Rectal smooth muscle tissue (tissue), 1 donor: Measurements from ENCODE around the gene CRLF3.
"Not testable (repeated sequence)": the region's sequence is repeated elsewhere in the genome, so short reads cannot be mapped to it uniquely, and the experiment has no call there.

Source experiments
- H3K27ac ChIP-seq: one replicate; pipeline ENCODE4 v1.7.0; 2013; ENCODE audit warnings: low read depth, low read length, inconsistent platforms
- H3K27me3 ChIP-seq: one replicate; pipeline ENCODE4 v1.7.0; 2013; ENCODE audit warnings: low read length; ENCODE audit not compliant: control insufficient read depth, insufficient read depth
- H3K36me3 ChIP-seq: one replicate; pipeline ENCODE4 v1.7.0; 2013; ENCODE audit warnings: low read length; ENCODE audit not compliant: control insufficient read depth, insufficient read depth
- H3K4me1 ChIP-seq: one replicate; pipeline ENCODE4 v1.7.0; 2013; ENCODE audit warnings: low read length; ENCODE audit not compliant: control insufficient read depth, insufficient read depth
- H3K4me3 ChIP-seq: one replicate; pipeline ENCODE4 v1.7.0; 2013; ENCODE audit warnings: low read length
- H3K9ac ChIP-seq: one replicate; pipeline ENCODE4 v1.7.0; 2013; ENCODE audit warnings: low read length

The CRLF3 gene

DNA sequence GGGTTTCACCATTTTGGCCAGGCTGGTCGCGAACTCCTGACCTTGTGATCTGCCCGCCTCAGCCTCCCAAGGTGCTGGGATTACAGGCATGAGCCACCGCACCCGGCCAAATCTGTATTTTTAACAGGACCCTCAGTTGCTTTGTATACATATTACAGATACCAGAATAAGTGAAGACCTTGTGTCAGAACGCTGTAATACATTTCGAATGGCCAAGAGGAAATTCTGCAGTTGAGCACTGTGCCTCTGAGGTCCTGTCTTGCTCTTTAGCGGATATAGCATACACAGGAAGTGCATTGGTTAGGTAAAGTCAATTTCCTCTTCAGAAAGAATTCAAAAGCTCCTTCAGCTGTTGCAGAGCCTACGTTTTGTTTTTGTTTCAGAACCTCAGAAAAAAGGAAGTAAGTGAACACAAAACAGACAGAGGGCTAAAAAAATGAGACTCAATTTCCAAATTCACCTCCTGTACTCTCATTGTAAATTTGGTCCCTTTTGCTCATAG lies 15.7 kb downstream of the CRLF3 start:
- no peak overlapping the region for H3K9ac ChIP-seq
- no peak overlapping the region for H3K27ac ChIP-seq
- H3K27me3 ChIP-seq: no peaks in the 10 kb centered on the region
- peaks cover 2% of the 10 kb centered on the region for H3K36me3 ChIP-seq
- no peak overlapping the region for H3K4me3 ChIP-seq
- H3K4me1 ChIP-seq: no peaks in the 10 kb centered on the region

DNA sequence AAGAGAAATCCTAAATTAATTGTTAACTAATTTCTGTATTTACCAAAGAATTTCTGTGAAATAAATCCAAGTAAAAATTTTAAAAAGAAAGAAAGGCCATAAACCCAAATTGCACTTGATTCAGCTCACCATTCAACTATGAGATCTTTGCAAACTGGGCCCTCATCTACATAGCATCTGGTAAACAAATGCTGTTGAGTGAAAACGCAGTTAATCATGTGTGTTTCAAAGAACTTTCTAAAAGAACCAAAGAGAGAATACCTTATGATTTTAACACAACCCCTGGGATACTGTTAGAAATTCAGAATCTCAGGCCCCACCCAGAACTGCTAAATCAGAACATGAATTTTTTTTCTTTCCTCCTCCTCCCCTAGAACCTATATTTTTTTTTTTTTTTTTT lies 16.6 kb downstream of the CRLF3 start:
- Histone ChIP-seq H3K4me1 (no peaks in the 10 kb centered on the region), H3K9ac (no peak overlapping the region), H3K27me3 (no peaks in the 10 kb centered on the region), H3K27ac (no peak overlapping the region), H3K36me3 (peaks cover 2% of the 10 kb centered on the region), H3K4me3 (no peak overlapping the region)

DNA sequence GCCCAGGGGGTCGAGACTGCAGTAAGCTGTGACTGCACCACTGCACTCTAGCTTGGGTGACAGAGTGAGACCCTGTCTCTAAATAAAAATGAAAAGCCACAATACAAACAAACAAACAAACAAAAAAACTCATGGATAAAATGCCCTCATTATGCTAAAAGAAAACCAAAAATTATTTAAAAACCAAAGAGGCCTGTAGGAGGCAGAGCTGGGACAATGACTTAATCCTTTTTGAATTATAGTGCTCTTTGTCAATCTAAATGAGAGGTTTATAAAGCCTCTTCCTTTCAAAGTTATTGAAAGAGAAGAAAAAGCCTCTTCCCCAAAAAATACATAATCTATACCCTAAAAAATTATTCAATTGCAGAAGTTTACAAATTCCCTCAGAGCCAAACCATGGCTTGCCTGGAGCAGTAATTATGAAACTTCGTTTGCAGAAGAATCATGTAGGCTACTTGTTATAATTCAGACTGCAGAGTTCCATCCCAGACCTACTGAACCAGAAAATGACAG lies 18.5 kb downstream of the CRLF3 start:
- H3K4me3 ChIP-seq: no peak overlapping the region
- H3K27me3 ChIP-seq: no peaks in the 10 kb centered on the region
- H3K4me1 ChIP-seq: no peaks in the 10 kb centered on the region
- no peak overlapping the region for H3K27ac ChIP-seq
- H3K9ac ChIP-seq: no peak overlapping the region
- H3K36me3 ChIP-seq: peaks cover 5% of the 10 kb centered on the region

DNA sequence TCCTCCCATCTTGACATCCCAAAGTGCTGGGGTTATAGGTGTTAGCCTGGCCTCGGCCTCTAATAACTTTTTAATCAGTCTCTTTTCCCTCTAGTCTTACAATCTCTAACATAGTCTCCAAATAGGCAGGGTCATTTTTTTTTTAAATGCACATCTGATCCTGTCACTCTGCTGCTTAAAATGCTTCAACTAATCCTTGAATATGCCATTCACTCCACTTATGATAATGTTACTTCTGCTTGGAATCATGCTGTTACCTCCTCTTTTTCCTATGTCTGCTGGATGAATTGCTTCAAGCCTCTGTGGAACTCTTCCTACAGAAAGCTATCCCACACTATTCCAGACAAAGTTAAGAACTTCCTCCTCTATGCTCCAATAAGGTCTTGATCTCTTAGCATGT lies 22.8 kb downstream of the CRLF3 start:
- H3K9ac ChIP-seq: no peak overlapping the region
- no peaks in the 10 kb centered on the region for H3K4me1 ChIP-seq
- no peak overlapping the region for H3K27ac ChIP-seq
- H3K27me3 ChIP-seq: no peaks in the 10 kb centered on the region
- H3K36me3 ChIP-seq: peaks cover 3% of the 10 kb centered on the region
- no peak overlapping the region for H3K4me3 ChIP-seq

DNA sequence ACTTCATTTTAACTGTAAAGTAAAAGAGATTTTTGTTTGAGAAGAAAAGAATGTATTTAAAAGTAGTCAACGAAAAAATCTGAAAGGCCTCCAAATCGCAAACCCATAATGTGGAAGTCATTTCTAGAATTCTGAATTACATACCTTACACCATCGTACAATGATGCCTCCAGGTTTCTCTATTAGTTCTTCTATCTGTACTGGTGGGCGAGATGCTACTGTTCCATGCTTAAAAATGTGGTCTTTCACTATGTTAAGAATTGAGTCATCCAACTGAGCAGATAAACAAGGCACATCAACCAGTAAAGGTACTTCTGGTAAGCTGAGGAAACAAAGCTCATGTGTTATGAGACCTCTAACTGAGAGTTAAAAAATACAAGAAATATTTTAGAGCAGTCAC lies 28.5 kb downstream of the CRLF3 start:
- Histone ChIP-seq H3K4me1 (no peaks in the 10 kb centered on the region), H3K27me3 (no peaks in the 10 kb centered on the region), H3K27ac (no peak overlapping the region), H3K9ac (no peak overlapping the region), H3K4me3 (no peak overlapping the region), H3K36me3 (peaks cover 4% of the 10 kb centered on the region)

DNA sequence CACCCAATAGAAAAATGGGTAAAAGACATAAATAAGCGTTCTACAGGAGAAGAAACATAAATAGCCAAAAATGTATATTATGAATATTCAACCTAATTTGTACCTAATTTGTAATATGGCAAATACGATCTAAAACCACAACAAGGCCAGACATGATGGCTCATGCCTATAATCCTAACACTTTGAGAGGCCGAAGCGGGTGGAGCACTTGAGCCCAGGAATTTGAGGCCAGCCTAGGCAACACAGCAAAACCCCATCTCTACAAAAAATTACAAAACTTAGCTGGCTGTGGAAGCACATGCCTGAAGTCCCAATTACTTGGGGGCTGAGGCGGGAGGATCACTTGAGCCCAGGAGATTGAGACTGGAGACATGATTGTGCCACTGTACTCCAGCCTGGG lies 30.1 kb downstream of the CRLF3 start:
- Histone ChIP-seq H3K27ac (no peak overlapping the region), H3K4me3 (no peak overlapping the region), H3K27me3 (no peaks in the 10 kb centered on the region), H3K9ac (no peak overlapping the region), H3K36me3 (peaks cover 7% of the 10 kb centered on the region), H3K4me1 (no peaks in the 10 kb centered on the region)

DNA sequence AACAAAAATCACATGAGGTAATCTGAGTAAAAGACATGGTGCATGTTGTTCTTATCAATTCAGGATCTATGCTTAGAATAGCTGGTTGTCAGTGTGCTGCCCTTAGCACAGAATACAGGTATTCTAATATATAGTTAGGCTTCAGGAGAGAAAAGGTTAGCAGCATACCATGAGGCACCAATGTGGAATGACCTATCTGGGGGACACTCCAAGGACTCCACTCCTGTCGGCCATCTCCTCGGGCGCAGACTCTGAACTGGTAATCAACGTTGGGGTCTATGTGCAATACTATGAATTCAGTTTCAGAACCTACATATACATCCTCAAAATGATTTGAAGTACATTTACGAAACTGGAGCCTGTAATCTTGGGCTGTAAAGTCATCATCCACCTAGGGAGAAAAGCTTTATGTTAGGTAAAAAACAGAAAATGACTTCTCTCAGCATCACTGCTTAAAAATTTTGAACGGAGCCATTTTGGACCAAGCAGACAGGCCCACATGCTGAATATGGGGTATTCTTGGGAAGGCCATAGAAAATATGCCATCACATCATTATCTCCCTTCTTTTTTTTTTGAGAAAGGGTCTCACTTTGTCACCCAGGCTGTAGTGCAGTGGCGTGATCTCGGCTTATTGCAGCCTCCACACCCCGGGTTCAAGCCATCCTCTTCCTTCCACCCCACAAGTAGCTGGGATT lies 31.1 kb downstream of the CRLF3 start:
- no peaks in the 10 kb centered on the region for H3K4me1 ChIP-seq
- no peak overlapping the region for H3K27ac ChIP-seq
- no peak overlapping the region for H3K4me3 ChIP-seq
- peaks cover 7% of the 10 kb centered on the region for H3K36me3 ChIP-seq
- H3K9ac ChIP-seq: no peak overlapping the region
- no peaks in the 10 kb centered on the region for H3K27me3 ChIP-seq

DNA sequence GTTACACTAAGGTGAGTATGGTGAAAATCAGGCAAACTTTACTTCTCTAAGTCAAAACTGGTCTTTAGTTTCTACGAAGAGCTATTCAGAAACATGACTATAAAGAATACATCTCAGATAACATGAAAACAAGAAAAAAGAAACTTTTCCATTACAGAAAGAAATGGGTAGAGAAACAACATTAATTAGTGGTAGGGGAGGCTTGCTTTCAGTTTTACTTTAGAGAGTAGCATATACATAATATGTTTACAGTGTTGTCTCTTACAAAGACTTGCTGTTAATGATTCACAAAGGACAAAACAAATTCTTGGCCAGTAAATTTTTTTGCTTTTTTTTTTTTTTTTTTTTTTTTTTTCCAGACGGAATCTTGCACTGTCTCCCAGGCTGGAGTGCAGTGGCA lies 34.2 kb downstream of the CRLF3 start:
- peaks cover 10% of the 10 kb centered on the region for H3K36me3 ChIP-seq
- H3K27me3 ChIP-seq: no peaks in the 10 kb centered on the region
- no peak overlapping the region for H3K9ac ChIP-seq
- no peaks in the 10 kb centered on the region for H3K4me1 ChIP-seq
- no peak overlapping the region for H3K27ac ChIP-seq
- no peak overlapping the region for H3K4me3 ChIP-seq

DNA sequence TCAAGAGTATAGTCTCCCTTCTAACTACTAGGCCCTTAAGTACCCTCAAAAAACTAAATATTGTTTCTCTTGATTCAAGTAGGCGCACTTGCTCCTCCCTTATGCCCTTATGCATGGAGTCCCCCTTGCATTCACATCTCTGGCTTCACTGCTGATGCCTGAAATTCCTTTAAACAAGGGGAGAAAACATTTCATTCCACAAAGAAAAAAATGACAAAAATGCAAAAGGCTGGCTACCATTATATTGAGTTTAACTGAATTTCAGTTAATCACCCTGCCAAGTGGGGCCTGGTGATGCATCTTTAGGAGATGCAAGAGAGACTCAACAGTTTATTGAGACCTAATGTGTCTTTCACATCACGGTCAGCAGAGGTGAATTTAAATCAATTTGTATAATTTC lies 35.6 kb downstream of the CRLF3 start:
- Histone ChIP-seq H3K4me3 (no peak overlapping the region), H3K27me3 (no peaks in the 10 kb centered on the region), H3K27ac (no peak overlapping the region), H3K36me3 (peaks cover 10% of the 10 kb centered on the region), H3K4me1 (no peaks in the 10 kb centered on the region), H3K9ac (no peak overlapping the region)

DNA sequence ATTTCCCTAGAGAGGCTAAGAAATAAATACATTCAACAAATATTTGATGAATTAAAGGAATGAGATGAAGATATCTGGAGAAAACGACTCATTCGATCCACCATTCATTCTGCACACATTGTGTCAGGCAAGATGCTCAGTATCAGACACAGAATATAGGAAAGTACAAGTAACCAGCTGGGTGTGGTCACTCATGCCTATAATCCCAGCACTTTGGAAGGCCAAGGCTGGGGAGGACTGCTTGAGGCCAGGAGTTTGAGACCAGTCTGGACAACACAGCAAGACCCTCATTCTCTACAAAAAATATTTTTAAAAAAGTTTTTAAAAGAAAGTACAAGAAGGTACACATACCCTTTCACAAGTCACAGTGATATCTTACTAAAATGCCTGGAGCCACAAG lies 42.3 kb downstream of the CRLF3 start:
- H3K27ac ChIP-seq: no peak overlapping the region
- peaks cover 2% of the 10 kb centered on the region for H3K36me3 ChIP-seq
- H3K4me3 ChIP-seq: no peak overlapping the region
- no peaks in the 10 kb centered on the region for H3K27me3 ChIP-seq
- H3K4me1 ChIP-seq: no peaks in the 10 kb centered on the region
- no peak overlapping the region for H3K9ac ChIP-seq

DNA sequence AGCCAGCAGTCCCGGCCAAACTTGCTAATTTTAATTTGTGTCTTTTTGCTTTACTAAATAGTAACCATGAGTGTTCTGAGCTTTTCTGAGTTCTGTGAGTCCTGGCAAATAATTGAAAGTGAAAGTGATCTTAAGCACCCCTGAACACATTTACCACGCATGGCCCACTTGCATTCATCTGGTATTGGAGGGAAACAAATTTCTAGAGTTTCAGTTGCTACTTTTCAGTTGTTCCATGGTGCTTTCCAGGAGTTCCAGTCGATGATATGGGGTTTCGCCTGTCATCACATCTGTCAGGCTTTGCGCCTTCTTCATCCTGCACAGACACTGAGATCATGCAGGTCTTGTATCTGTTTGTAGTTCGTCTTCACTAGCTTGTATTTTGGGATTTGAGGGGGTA lies 44.1 kb downstream of the CRLF3 start:
- Histone ChIP-seq H3K4me1 (no peaks in the 10 kb centered on the region), H3K36me3 (no peaks in the 10 kb centered on the region), H3K9ac (no peak overlapping the region), H3K4me3 (no peak overlapping the region), H3K27ac (no peak overlapping the region), H3K27me3 (no peaks in the 10 kb centered on the region)

DNA sequence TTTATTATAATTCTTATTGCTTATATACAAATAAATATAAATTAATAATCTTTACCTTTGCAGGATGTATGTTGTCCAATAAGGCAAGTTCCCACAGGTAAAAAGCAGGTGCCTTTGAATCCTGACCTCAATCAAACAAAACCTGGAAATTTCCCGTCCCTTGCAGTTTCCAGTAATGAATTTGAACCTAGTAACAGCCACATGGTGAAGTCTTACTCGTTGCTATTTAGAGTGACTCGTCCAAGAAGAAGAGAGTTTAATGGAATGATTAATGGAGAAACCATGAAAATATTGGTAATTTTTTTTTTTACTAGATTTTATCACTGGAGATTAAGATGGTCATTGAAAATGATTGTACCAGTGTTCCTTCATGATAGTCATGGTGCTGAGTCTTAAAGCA lies 55.7 kb downstream of the CRLF3 start:
- H3K27ac ChIP-seq, H3K9ac ChIP-seq, H3K4me1 ChIP-seq, H3K27me3 ChIP-seq, H3K36me3 ChIP-seq, H3K4me3 ChIP-seq: not testable (repeated sequence)

DNA sequence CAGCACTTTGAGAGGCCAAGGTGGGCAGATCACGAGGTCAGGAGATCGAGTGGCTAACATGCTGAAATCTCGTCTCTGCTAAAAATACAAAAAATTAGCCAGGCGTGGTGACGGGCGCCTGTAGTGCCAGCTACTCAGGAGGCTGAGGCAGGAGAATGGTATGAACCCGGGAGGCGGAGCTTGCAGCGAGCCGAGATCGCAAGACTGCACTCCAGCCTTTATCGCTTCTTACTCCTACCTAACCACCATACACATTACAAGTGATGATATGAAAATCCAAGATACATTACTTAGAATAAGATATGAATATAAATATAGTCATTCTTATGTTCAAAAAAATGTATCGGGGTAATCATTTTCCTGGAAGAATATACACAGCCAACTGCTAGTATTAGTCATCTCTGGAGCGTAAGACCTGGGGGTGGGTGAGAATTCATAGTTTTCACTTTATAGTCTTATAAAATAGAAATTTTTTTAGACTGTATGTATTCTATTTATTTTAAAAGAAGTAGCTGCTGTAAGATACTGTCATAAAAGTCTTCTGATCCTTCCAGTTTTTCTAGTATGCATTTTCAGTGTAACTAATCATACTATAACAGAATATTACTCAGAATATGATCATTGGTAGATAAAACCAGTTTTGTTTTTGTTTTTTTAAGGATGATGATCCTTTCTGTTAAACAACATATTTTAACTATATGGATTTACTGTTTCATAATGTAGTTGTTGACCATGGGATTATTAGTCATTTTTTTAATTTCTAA lies 56.7 kb downstream of the CRLF3 start:
- H3K27me3 ChIP-seq, H3K4me3 ChIP-seq, H3K27ac ChIP-seq, H3K36me3 ChIP-seq, H3K4me1 ChIP-seq, H3K9ac ChIP-seq: not testable (repeated sequence)
